Psoas muscle (tissue), 8 donors: Measurements from ENCODE around the gene PIM3. TPM values are rescaled to one million over a fixed set of nuclear protein-coding genes. Genes with fewer than 3 reads are reported as not detected.
"Not testable (repeated sequence)": the region's sequence is repeated elsewhere in the genome, so short reads cannot be mapped to it uniquely, and the experiment has no call there.

Experiments
- ATAC-seq, 4 donors: fragments of 200-7000 bp; cut with Tn5 transposase; one replicate each; pipeline ENCODE4 v1.9.1; 2020; ENCODE audit warnings: moderate library complexity in 3 of 4, mild to moderate bottlenecking in 2 of 4
- DNase-seq, 2 donors: peaks; one replicate each; pipeline ENCODE4 v3.0.0-alpha.2; 2020
- H3K27ac ChIP-seq: fragments of 200-600 bp; one replicate; pipeline ENCODE4 v1.8.0; 2022
- H3K27me3 ChIP-seq, 3 donors: fragments of 200-600 bp in 1 of 3; one replicate each; pipeline versions ENCODE4 v1.6.1 to v1.8.0; 2013 to 2022; ENCODE audit warnings: low read length in 2 of 3, mild to moderate bottlenecking in 2 of 3, moderate library complexity in 1 of 3; ENCODE audit not compliant: insufficient read depth in 3 of 3
- H3K36me3 ChIP-seq, 2 donors: fragments of 200-600 bp in 1 of 2; one replicate each; pipeline versions ENCODE4 v1.6.1 to v1.8.0; 2013 to 2022; ENCODE audit warnings: low read depth in 1 of 2, mild to moderate bottlenecking in 1 of 2, moderate library complexity in 1 of 2; ENCODE audit not compliant: insufficient read depth in 1 of 2
- H3K4me1 ChIP-seq: fragments of 200-600 bp; one replicate; pipeline ENCODE4 v1.8.0; 2022
- H3K4me3 ChIP-seq: fragments of 200-600 bp; one replicate; pipeline ENCODE4 v1.8.0; 2022; ENCODE audit warnings: mild to moderate bottlenecking
- H3K9me3 ChIP-seq: fragments of 200-600 bp; one replicate; pipeline ENCODE4 v1.8.0; 2022
- WGBS, 3 donors: extraction: QIAGEN DNeasy Blood & Tissue Kit; methylation state at CpG; one replicate each; pipeline versions ENCODE4 v1.1.6 to v1.1.7; 2013; 5-methylcytosine and 5-hydroxymethylcytosine counted together
- intact Hi-C, 2 donors: fragments of 100-400 bp; cut with DNase I; formaldehyde crosslinking; loops; one replicate each; pipeline versions ENCODE4 v1.11.0 to v1.14.2; 2022
- polyA plus RNA-seq, 3 donors: library from polyadenylated mRNA; stranded (reverse); fragments of 200-250 nt; gene quantifications; one replicate each; pipeline ENCODE4 v1.2.3, GENCODE V29; 2013
- total RNA-seq, 4 donors: library from RNA; stranded (reverse); fragmentation: NEBNext Ultra II Directional in 2 of 4; extraction: Animal tissue kit (Norgen Biotek cat#: 25700) in 2 of 4; gene quantifications; one replicate each; pipeline versions ENCODE4 v1.2.1 to v1.2.4, GENCODE V29; 2021 to 2023
- TF ChIP-seq, protein P1 (sequence below): fragments of 200-600 bp; IDR thresholded peaks from one replicate; pipeline ENCODE4 v1.8.0; 2022; ENCODE audit warnings: antibody characterized with exemption
- donor health status: healthy with polysubstance abuse.
- donor health status: DM: no; HTN: no; CAD: no; lungs with moderate emphysema.
- donor health status: Bipolar disorder and iron deficiency.
- donor health status: healthy.
- donor health status: DM: yes; HTN: yes; CAD: no.
- donor health status: DM: no; HTN: no; CAD: no.
- donor health status: DM: no; HTN: no; CAD: no.
- donor health status: DM: yes; HTN: yes; CAD: no.

PIM3 gene
- total and polyA plus RNA-seq, 7 donors = 40.5 to 128 (median 79.0) TPM

DNA sequence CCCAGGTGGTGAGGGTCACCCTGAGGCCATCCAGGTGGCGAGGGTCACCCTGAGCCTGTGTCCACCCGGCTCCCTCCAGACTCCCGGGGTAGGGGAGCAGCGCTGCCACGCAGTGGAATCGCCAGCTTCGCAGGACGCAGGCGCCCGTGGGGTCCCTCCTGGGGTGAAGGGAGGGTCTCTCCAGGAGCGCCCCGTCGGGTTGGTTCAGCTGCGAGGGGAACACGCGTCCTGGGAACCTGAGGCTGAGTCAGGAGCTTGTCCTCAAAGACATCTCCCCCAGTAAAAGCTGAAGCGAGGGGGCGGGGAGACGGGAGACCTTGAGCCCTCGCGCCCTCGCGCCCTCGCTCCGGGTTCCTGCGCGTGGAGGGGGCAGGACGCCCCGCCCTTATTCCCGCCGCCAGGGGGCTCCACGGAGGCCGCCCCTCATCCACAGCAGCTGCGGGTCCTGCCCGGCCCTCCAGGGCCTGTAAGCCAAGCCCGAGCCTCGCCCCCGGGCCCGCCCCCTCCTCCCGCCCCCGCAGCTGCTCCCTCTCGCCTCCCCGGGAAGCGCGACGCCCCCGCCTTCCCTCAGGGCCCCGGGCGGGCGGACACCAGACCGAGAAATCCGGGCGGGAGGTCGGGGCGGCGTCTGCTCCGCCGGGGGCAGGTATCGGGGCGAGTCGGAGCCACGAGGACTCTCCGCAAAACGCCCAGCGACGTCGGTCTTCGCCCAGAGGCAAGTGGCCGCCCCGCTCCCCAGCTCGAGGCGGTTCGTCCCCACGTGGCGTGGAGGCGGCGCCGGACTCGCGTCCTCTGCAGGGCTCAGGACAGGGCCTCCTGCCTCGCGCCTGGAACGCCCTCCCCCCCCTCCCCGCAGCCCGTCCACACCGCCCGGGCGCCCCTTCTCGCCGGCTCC, 22.8 kb downstream of the PIM3 start:
- H3K27me3 ChIP-seq = peaks cover 0 to 28% (median 2%) of the 10 kb centered on the region in 3 donors
- DNase-seq = peak; percentile 23 to 61
- no peaks in the 10 kb centered on the region for H3K36me3 ChIP-seq
- no peaks in the 10 kb centered on the region for H3K9me3 ChIP-seq
- no peaks in the 10 kb centered on the region for H3K4me1 ChIP-seq
- peak overlapping the region; percentile 62 for H3K4me3 ChIP-seq
- WGBS, 3 donors = 9 to 21% (median 16%) methylated on average over 22 to 90 of the region's 90 CpGs
- H3K27ac ChIP-seq = no peak overlapping the region
- TF ChIP-seq, protein P1, sequence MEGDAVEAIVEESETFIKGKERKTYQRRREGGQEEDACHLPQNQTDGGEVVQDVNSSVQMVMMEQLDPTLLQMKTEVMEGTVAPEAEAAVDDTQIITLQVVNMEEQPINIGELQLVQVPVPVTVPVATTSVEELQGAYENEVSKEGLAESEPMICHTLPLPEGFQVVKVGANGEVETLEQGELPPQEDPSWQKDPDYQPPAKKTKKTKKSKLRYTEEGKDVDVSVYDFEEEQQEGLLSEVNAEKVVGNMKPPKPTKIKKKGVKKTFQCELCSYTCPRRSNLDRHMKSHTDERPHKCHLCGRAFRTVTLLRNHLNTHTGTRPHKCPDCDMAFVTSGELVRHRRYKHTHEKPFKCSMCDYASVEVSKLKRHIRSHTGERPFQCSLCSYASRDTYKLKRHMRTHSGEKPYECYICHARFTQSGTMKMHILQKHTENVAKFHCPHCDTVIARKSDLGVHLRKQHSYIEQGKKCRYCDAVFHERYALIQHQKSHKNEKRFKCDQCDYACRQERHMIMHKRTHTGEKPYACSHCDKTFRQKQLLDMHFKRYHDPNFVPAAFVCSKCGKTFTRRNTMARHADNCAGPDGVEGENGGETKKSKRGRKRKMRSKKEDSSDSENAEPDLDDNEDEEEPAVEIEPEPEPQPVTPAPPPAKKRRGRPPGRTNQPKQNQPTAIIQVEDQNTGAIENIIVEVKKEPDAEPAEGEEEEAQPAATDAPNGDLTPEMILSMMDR = peak; percentile 37
- intact Hi-C loops = no loop called here
- ATAC-seq = peak; percentile 37 to 83 (median 67)

DNA sequence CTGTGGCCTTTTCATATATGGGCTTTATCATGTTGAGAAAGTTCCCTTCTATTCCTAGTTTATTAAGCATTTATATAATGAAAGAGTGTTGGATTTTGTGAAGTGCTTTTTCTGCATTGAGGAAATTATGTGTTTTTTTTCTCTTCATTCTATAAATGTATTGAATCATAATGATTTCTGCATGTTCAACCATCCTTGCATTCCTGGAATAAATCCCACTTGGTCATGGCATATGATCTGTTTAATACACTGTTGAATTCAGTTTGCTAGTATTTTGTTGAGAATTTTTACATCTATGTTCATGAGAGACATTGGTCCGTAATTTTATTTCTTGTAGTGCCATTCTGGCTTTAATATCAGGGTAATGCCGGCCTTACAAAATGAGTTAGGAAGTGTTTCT, 25.8 kb downstream of the PIM3 start:
- peaks cover 0 to 28% (median 2%) of the 10 kb centered on the region in 3 donors for H3K27me3 ChIP-seq
- intact Hi-C loops = no loop called here
- no peak for DNase-seq
- no peaks in the 10 kb centered on the region for H3K9me3 ChIP-seq
- WGBS, 3 donors = 95 to 98% (median 96%) methylated on average over 2 of the region's 2 CpGs
- TF ChIP-seq, protein P1 = no peak
- no peak for ATAC-seq
- H3K4me1 ChIP-seq = no peaks in the 10 kb centered on the region
- H3K4me3 ChIP-seq = no peak overlapping the region
- no peak overlapping the region for H3K27ac ChIP-seq
- H3K36me3 ChIP-seq = no peaks in the 10 kb centered on the region

DNA sequence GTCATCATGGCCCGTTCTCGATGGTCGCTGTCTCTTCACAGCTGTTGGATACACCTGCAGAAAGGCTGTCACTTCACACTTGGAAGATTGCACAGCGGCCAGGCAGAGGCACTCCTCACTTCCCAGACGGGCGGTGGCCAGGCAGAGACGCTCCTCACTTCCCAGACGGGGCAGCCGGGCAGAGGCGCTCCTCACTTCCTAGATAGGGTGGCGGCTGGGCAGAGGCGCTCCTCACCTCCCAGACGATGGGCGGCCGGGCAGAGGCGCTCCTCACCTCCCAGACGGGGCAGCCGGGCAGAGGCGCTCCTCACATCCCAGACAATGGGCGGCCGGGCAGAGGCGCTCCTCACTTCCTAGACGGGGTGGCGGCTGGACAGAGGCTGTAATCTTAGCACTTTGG, 29.3 kb downstream of the PIM3 start:
- not testable (repeated sequence) for H3K9me3 ChIP-seq, H3K27ac ChIP-seq, H3K4me1 ChIP-seq, H3K4me3 ChIP-seq, ATAC-seq, DNase-seq, H3K27me3 ChIP-seq, H3K36me3 ChIP-seq
- intact Hi-C loops = loop anchor here in 1 of 2 donors (10.0 kb wide), 1 partner anchor 225 kb away; no protein-coding TSS in a partner anchor
- WGBS, 3 donors = 91 to 93% (median 93%) methylated on average over 24 of the region's 24 CpGs

DNA sequence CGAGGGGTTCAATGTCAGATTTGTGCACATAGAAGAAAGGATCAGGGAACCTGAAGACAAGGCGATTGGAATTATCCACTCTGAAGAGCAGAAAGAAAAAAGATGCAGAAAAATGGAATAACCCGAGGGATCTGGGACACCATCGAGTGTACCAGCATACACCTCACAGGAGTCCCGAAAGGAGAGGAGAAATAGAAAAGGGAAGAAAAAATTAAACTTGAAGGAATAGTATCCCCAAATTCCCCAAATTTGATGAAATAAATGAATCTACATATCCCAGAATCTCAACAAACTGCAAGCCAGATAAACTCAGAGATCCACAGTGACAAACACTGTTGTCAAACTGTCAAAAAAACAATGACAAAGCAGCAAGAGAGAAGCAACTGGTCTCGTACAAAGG, 30.6 kb downstream of the PIM3 start:
- no peaks in the 10 kb centered on the region for H3K36me3 ChIP-seq
- intact Hi-C loops = loop anchor here in 1 of 2 donors (10.0 kb wide), 1 partner anchor 226 kb away; no protein-coding TSS in a partner anchor
- no peak overlapping the region for H3K27ac ChIP-seq
- H3K9me3 ChIP-seq = no peaks in the 10 kb centered on the region
- 86 to 94% (median 87%) methylated on average over 6 of the region's 6 CpGs for WGBS, 3 donors
- DNase-seq (no peak), ATAC-seq (no peak)
- TF ChIP-seq, protein P1 = no peak
- H3K4me1 ChIP-seq = peaks cover 5% of the 10 kb centered on the region
- H3K27me3 ChIP-seq = no peaks in the 10 kb centered on the region
- H3K4me3 ChIP-seq = no peak overlapping the region

DNA sequence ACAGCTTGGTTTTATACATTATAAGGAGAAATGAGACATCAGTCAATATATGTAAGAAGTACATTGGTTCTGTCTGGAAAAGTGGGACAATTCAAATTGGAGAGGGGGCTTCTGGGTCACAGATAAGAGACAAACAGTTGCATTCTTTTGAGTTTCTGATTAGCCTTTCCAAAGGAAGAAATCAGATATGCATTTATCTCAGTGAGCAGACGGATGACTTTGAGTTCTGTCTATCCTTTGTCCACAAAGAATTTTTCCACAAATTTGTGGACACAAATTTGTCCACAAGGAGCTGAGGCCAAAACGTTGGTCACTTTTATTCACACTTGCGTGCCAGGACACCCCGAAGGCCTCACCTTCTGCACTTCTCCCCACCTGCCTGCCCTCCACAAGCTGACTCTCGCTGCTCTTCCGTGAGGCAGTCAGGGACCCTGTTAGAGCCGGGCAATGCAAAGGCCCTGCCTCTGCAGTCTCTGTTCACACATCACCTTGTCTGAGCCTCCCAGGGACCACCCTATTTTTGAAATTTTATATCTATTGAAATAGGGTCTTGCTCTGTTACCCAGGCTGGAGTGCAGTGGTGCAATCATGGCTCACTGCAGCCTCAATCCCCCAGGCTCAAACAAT, 31.4 kb downstream of the PIM3 start:
- TF ChIP-seq, protein P1 = no peak
- H3K4me3 ChIP-seq = no peak overlapping the region
- H3K36me3 ChIP-seq = no peaks in the 10 kb centered on the region
- H3K27ac ChIP-seq = no peak overlapping the region
- no peak for ATAC-seq
- 82 to 88% (median 86%) methylated on average over 7 of the region's 7 CpGs for WGBS, 3 donors
- H3K27me3 ChIP-seq = no peaks in the 10 kb centered on the region
- H3K4me1 ChIP-seq = peaks cover 5% of the 10 kb centered on the region
- H3K9me3 ChIP-seq = no peaks in the 10 kb centered on the region
- intact Hi-C loops = loop anchor here in 1 of 2 donors (10.0 kb wide), 1 partner anchor 227 kb away; no protein-coding TSS in a partner anchor
- DNase-seq = no peak
